HEK293T (cell line): ENCODE measurements around the gene NSMCE3.
"Not testable (repeated sequence)": the region's sequence is repeated elsewhere in the genome, so short reads cannot be mapped to it uniquely, and the experiment has no call there.

Experiments
- BHLHE40 ChIP-seq: fragments of 450-650 bp; IDR thresholded peaks from 2 replicates; pipeline ENCODE4 v1.6.1; 2016; ENCODE audit warnings: mild to moderate bottlenecking, moderate library complexity, borderline replicate concordance
- FOXA1 ChIP-seq: fragments of 450-650 bp; IDR thresholded peaks from 2 replicates; pipeline ENCODE4 v1.6.1; 2016; ENCODE audit warnings: mild to moderate bottlenecking
- FOXM1 ChIP-seq: fragments of 450-650 bp; IDR thresholded peaks from 2 replicates; pipeline ENCODE4 v1.6.1; 2017; ENCODE audit warnings: mild to moderate bottlenecking, borderline replicate concordance
- SP1 ChIP-seq: fragments of 450-650 bp; IDR thresholded peaks from 2 replicates; pipeline ENCODE4 v1.6.1; 2017

GRCh38 chr15:29224235-29224986 lies 45.2 kb downstream of the NSMCE3 start:
- TF ChIP-seq FOXA1, FOXM1, SP1, BHLHE40: not testable (repeated sequence)
